Liver (tissue), 9 donors: ENCODE data around the gene DNA2. TPM values are rescaled to one million over a fixed set of nuclear protein-coding genes. Genes with fewer than 3 reads are reported as not detected.

Source experiments
- DNase-seq: peaks from one replicate; pipeline ENCODE4 v3.0.0-alpha.2; 2017; ENCODE audit warnings: low spot score
- H3K27ac ChIP-seq, 2 donors: one replicate each; pipeline ENCODE4 v1.7.0; 2013; ENCODE audit warnings: inconsistent platforms in 2 of 2, low read length in 2 of 2, control low read depth in 1 of 2, low read depth in 1 of 2, mild to moderate bottlenecking in 1 of 2
- H3K27me3 ChIP-seq, 4 donors: one replicate each; pipeline versions ENCODE4 v1.6.1 to v1.7.0; 2013; ENCODE audit warnings: low read length in 3 of 4, inconsistent platforms in 1 of 4, mild to moderate bottlenecking in 1 of 4, moderate library complexity in 1 of 4; ENCODE audit not compliant: control insufficient read depth in 4 of 4, insufficient read depth in 4 of 4
- H3K36me3 ChIP-seq, 4 donors: one replicate each; pipeline versions ENCODE4 v1.6.1 to v1.7.0; 2013; ENCODE audit warnings: low read length in 3 of 4, mild to moderate bottlenecking in 3 of 4, low read depth in 1 of 4, moderate library complexity in 1 of 4; ENCODE audit not compliant: control insufficient read depth in 4 of 4, insufficient read depth in 3 of 4
- H3K4me1 ChIP-seq, 4 donors: one replicate each; pipeline versions ENCODE4 v1.6.1 to v1.7.0; 2013; ENCODE audit warnings: low read length in 3 of 4, mild to moderate bottlenecking in 3 of 4, moderate library complexity in 1 of 4; ENCODE audit not compliant: control insufficient read depth in 4 of 4, insufficient read depth in 4 of 4
- H3K4me3 ChIP-seq, 3 donors: one replicate each; pipeline versions ENCODE4 v1.6.1 to v1.7.0; 2013; ENCODE audit warnings: low read length in 3 of 3, control low read depth in 1 of 3, low read depth in 1 of 3, mild to moderate bottlenecking in 1 of 3
- H3K9ac ChIP-seq, 2 donors: one replicate each; pipeline ENCODE4 v1.7.0; 2013; ENCODE audit warnings: low read length in 2 of 2, mild to moderate bottlenecking in 2 of 2, moderate library complexity in 2 of 2, control low read depth in 1 of 2, low read depth in 1 of 2
- H3K9me3 ChIP-seq, 4 donors: one replicate each; pipeline versions ENCODE4 v1.6.1 to v1.7.0; 2013; ENCODE audit warnings: low read length in 3 of 4; ENCODE audit not compliant: control insufficient read depth in 4 of 4
- ATF3 ChIP-seq: IDR thresholded peaks from 2 replicates; pipeline ENCODE4 v1.6.1; 2016; ENCODE audit warnings: antibody characterized with exemption
- CTCF ChIP-seq: fragments of 150-350 bp; IDR thresholded peaks from 2 replicates; pipeline ENCODE4 v1.5.1; 2017; ENCODE audit warnings: improper control_type of control experiment, low read depth, low read length; ENCODE audit not compliant: missing input control
- EGR1 ChIP-seq, 2 donors: IDR thresholded peaks; 2 replicates each; pipeline ENCODE4 v1.6.1; 2016 to 2018; ENCODE audit warnings: antibody characterized with exemption in 2 of 2, low read depth in 2 of 2
- FOXA1 ChIP-seq: IDR thresholded peaks from 2 replicates; pipeline ENCODE4 v1.6.1; 2016; ENCODE audit warnings: antibody characterized with exemption
- FOXA2 ChIP-seq: IDR thresholded peaks from 2 replicates; pipeline ENCODE4 v1.6.1; 2016; ENCODE audit warnings: antibody characterized with exemption
- GABPA ChIP-seq, 2 donors: IDR thresholded peaks in 1 of 2; conservative IDR thresholded peaks in 1 of 2; 2 replicates each; pipeline ENCODE4 v1.6.1; 2016; ENCODE audit warnings: antibody characterized with exemption in 2 of 2, mild to moderate bottlenecking in 1 of 2, moderate library complexity in 1 of 2
- HNF4A ChIP-seq, 2 donors: conservative IDR thresholded peaks; 2 replicates each; pipeline ENCODE4 v1.6.1; 2016; ENCODE audit warnings: antibody characterized with exemption in 2 of 2, mild to moderate bottlenecking in 2 of 2
- HNF4G ChIP-seq: IDR thresholded peaks from 2 replicates; pipeline ENCODE4 v1.6.1; 2016; ENCODE audit warnings: antibody characterized with exemption
- JUND ChIP-seq, 2 donors: IDR thresholded peaks; 2 replicates each; pipeline ENCODE4 v1.6.1; 2016; ENCODE audit warnings: antibody characterized with exemption in 2 of 2
- NR2F2 ChIP-seq: IDR thresholded peaks from 2 replicates; pipeline ENCODE4 v1.6.1; 2016; ENCODE audit warnings: antibody characterized with exemption
- RAD21 ChIP-seq, 2 donors: IDR thresholded peaks; 2 replicates each; pipeline ENCODE4 v1.6.1; 2016; ENCODE audit warnings: antibody characterized with exemption in 2 of 2, mild to moderate bottlenecking in 2 of 2
- REST ChIP-seq: IDR thresholded peaks from 2 replicates; pipeline ENCODE4 v1.6.1; 2016; ENCODE audit warnings: antibody characterized with exemption, mild to moderate bottlenecking
- RXRA ChIP-seq, 2 donors: IDR thresholded peaks; 2 replicates each; pipeline ENCODE4 v1.6.1; 2017 to 2018; ENCODE audit warnings: antibody characterized with exemption in 2 of 2, mild to moderate bottlenecking in 1 of 2
- SP1 ChIP-seq: IDR thresholded peaks from 2 replicates; pipeline ENCODE4 v1.6.1; 2018; ENCODE audit warnings: antibody characterized with exemption, mild to moderate bottlenecking
- TAF1 ChIP-seq: conservative IDR thresholded peaks from 2 replicates; pipeline ENCODE4 v1.6.1; 2016; ENCODE audit warnings: antibody characterized with exemption, mild to moderate bottlenecking
- YY1 ChIP-seq: IDR thresholded peaks from 2 replicates; pipeline ENCODE4 v1.6.1; 2016; ENCODE audit warnings: antibody characterized with exemption, mild to moderate bottlenecking
- WGBS: extraction: QIAGEN DNeasy Blood & Tissue Kit; methylation state at CpG from one replicate; pipeline ENCODE4 v1.1.7; 2013; 5-methylcytosine and 5-hydroxymethylcytosine counted together
- polyA plus RNA-seq, 2 donors: library from polyadenylated mRNA; stranded (reverse) in 1 of 2; unstranded in 1 of 2; fragments of 200-250 nt in 1 of 2; fragments of >200 nt in 1 of 2; fragmentation: Nextera tagmentation in 1 of 2; extraction: Ambion mirVana in 1 of 2; gene quantifications; one replicate each; pipeline versions ENCODE4 v1.2.1 to v1.2.3, GENCODE V29; 2013 to 2015
- total RNA-seq, 2 donors: library from RNA; depleted of rRNA; stranded (reverse); fragments of >200 nt; gene quantifications; one replicate each; pipeline ENCODE4 v1.2.3, GENCODE V29; 2014
- TF ChIP-seq, protein P1 (sequence below): IDR thresholded peaks from 2 replicates; pipeline ENCODE4 v1.6.1; 2016; ENCODE audit warnings: antibody characterized with exemption
- TF ChIP-seq, protein P2 (sequence below): IDR thresholded peaks from 2 replicates; pipeline ENCODE4 v1.6.1; 2016; ENCODE audit warnings: antibody characterized with exemption
- donor health status: healthy.
- donor health status: healthy.
- donor health status: healthy.
- donor health status: healthy.
- donor health status: healthy.

Gene DNA2
- total and polyA plus RNA-seq, 4 donors, result 0.50 to 17.5 (median 4.3) TPM

DNA sequence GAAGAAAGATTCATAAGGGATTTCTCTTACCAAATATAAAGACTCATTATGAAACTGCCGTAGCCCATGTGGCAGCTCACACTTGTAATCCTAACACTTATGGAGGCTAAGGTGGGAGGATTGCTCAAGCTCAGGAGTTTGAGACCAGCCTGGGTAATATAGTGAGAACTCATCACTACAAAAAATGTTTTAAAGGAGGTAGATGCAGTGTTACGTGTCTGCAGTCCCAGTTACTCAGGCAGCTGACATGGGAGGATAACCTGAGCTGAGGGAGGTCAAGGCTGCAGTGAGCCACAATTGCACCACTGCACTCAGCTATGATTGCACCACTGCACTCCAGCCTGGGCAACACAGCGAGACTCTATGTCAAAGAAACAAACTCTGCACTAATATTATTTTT lies 18.1 kb upstream of the DNA2 start:
- DNase-seq, result no peak
- no peaks in the 10 kb centered on the region for H3K4me1 ChIP-seq
- no peaks in the 10 kb centered on the region for H3K27me3 ChIP-seq
- H3K36me3 ChIP-seq, result peaks cover 17 to 61% (median 37%) of the 10 kb centered on the region in 4 donors
- H3K4me3 ChIP-seq, result no peak overlapping the region
- H3K27ac ChIP-seq, result no peak overlapping the region
- H3K9me3 ChIP-seq, result no peaks in the 10 kb centered on the region
- TF ChIP-seq RAD21 (IDR thresholded peaks at IDR 0.05) (no peak), YY1 (no peak), REST (no peak), SP1 (no peak), FOXA2 (no peak), JUND (IDR thresholded peaks at IDR 0.05) (no peak)
- TF ChIP-seq, protein P1, sequence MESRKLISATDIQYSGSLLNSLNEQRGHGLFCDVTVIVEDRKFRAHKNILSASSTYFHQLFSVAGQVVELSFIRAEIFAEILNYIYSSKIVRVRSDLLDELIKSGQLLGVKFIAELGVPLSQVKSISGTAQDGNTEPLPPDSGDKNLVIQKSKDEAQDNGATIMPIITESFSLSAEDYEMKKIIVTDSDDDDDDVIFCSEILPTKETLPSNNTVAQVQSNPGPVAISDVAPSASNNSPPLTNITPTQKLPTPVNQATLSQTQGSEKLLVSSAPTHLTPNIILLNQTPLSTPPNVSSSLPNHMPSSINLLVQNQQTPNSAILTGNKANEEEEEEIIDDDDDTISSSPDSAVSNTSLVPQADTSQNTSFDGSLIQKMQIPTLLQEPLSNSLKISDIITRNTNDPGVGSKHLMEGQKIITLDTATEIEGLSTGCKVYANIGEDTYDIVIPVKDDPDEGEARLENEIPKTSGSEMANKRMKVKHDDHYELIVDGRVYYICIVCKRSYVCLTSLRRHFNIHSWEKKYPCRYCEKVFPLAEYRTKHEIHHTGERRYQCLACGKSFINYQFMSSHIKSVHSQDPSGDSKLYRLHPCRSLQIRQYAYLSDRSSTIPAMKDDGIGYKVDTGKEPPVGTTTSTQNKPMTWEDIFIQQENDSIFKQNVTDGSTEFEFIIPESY, result no peak
- H3K9ac ChIP-seq, result no peak overlapping the region
- 85% methylated on average over 3 of the region's 3 CpGs for WGBS

DNA sequence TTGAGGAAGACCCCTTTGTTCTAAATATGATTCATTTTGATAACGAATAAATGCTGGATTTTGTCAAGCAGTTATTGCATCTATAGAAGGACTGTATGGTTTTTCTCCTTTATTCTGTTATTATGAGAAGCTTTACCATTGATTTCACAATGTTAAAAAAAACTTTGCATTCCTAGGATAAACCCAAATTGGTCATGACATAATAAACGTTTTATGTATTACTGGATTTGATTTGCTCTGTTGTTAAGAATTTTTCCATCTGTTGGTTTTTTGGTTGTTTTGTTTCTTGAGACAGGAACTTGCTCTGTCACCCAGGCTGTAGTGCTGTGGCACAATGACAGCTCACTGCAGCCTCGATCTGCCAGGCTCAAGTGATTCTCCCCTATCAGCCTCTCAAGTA lies 2.2 kb upstream of the DNA2 start:
- WGBS, result 65% methylated on average over 3 of the region's 3 CpGs
- TF ChIP-seq REST (no peak), GABPA (IDR thresholded peaks at IDR 0.05 in 1 of 2, conservative IDR thresholded peaks at IDR 0.05 in 1 of 2) (no peak), JUND (IDR thresholded peaks at IDR 0.05) (no peak), SP1 (no peak), CTCF (no peak), RAD21 (IDR thresholded peaks at IDR 0.05) (no peak), RXRA (IDR thresholded peaks at IDR 0.05) (no peak), YY1 (no peak), FOXA2 (no peak), ATF3 (no peak), HNF4A (conservative IDR thresholded peaks at IDR 0.05) (no peak), TAF1 (no peak), EGR1 (IDR thresholded peaks at IDR 0.05; ENCODE audit: low read depth in 2 of 2) (no peak), HNF4G (no peak), FOXA1 (no peak), NR2F2 (no peak)
- TF ChIP-seq, protein P2, sequence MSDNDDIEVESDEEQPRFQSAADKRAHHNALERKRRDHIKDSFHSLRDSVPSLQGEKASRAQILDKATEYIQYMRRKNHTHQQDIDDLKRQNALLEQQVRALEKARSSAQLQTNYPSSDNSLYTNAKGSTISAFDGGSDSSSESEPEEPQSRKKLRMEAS, result no peak
- TF ChIP-seq, protein P1, result no peak
- H3K9ac ChIP-seq, result no peak overlapping the region

More for the DNA sequence above, 2.2 kb upstream of the DNA2 start:
- H3K27me3 ChIP-seq, result no peaks in the 10 kb centered on the region
- H3K4me1 ChIP-seq, result peaks cover 0 to 12% (median 9%) of the 10 kb centered on the region in 4 donors
- H3K9me3 ChIP-seq, result no peaks in the 10 kb centered on the region
- DNase-seq, result no peak
- no peak overlapping the region for H3K4me3 ChIP-seq
- H3K27ac ChIP-seq, result no peak overlapping the region
- H3K36me3 ChIP-seq, result peaks cover 0 to 4% (median under 1%) of the 10 kb centered on the region in 4 donors
